Upper lobe of right lung (tissue), 1 donor: Measurements from ENCODE around the gene ITSN1. TPM values are rescaled to one million over a fixed set of nuclear protein-coding genes. Genes with fewer than 3 reads are reported as not detected.

Source experiments
- ATAC-seq: fragments of 200-7000 bp; cut with Tn5 transposase; one replicate; pipeline ENCODE4 v1.9.1; 2020; ENCODE audit warnings: mild to moderate bottlenecking, moderate library complexity
- DNase-seq: peaks from one replicate; pipeline ENCODE4 v3.0.0-alpha.2; 2020
- H3K27ac ChIP-seq: fragments of 200-600 bp; one replicate; pipeline ENCODE4 v1.8.0; 2022
- H3K27me3 ChIP-seq: fragments of 200-600 bp; one replicate; pipeline ENCODE4 v1.8.0; 2022; ENCODE audit warnings: mild to moderate bottlenecking
- H3K36me3 ChIP-seq: fragments of 200-600 bp; one replicate; pipeline ENCODE4 v1.8.0; 2022
- H3K4me1 ChIP-seq: fragments of 200-600 bp; one replicate; pipeline ENCODE4 v1.8.0; 2022
- H3K4me3 ChIP-seq: fragments of 200-600 bp; one replicate; pipeline ENCODE4 v1.8.0; 2022; ENCODE audit warnings: mild to moderate bottlenecking
- H3K9me3 ChIP-seq: fragments of 200-600 bp; one replicate; pipeline ENCODE4 v1.8.0; 2022
- CTCF ChIP-seq: fragments of 200-600 bp; IDR thresholded peaks from one replicate; pipeline ENCODE4 v1.8.0; 2022; ENCODE audit warnings: antibody characterized with exemption
- intact Hi-C: fragments of 100-400 bp; cut with DNase I; formaldehyde crosslinking; loops from one replicate; pipeline ENCODE4 v1.11.0; 2022
- total RNA-seq: library from RNA; stranded (reverse); fragmentation: NEBNext Ultra II Directional; extraction: Animal tissue kit (Norgen Biotek cat#: 25700); gene quantifications from one replicate; pipeline ENCODE4 v1.2.1, GENCODE V29; 2021
- donor health status: DM: no; HTN: yes; CAD: no; lungs with severe emphysema.

Gene ITSN1
- total RNA-seq, 1 donor from 2014 or later = 32.0 TPM

GRCh38 chr21:33734291-33734690 lies 92.0 kb downstream of the ITSN1 start:
- DNase-seq (no peak), ATAC-seq (no peak)
- H3K36me3 ChIP-seq = peaks cover 10% of the 10 kb centered on the region
- no peak for TF ChIP-seq CTCF
- no peaks in the 10 kb centered on the region for H3K4me1 ChIP-seq
- no peaks in the 10 kb centered on the region for H3K27me3 ChIP-seq
- H3K4me3 ChIP-seq = no peak overlapping the region
- no peak overlapping the region for H3K27ac ChIP-seq
- intact Hi-C loops = no loop called here
- H3K9me3 ChIP-seq = no peaks in the 10 kb centered on the region

- Histone ChIP-seq H3K36me3 (peaks cover 10% of the 10 kb centered on the region), H3K4me1 (no peaks in the 10 kb centered on the region), H3K9me3 (no peaks in the 10 kb centered on the region), H3K27ac (no peak overlapping the region), H3K27me3 (no peaks in the 10 kb centered on the region), H3K4me3 (no peak overlapping the region)
- ATAC-seq = no peak
- no peak for TF ChIP-seq CTCF
- no peak for DNase-seq
- intact Hi-C loops = no loop called here
These were observed 92.5 kb downstream of the ITSN1 start for GRCh38 chr21:33734818-33735217.

- H3K9me3 ChIP-seq = no peaks in the 10 kb centered on the region
- H3K36me3 ChIP-seq = peaks cover 10% of the 10 kb centered on the region
- no peak overlapping the region for H3K4me3 ChIP-seq
- DNase-seq = no peak
- no peaks in the 10 kb centered on the region for H3K4me1 ChIP-seq
- no peak for ATAC-seq
- no peak overlapping the region for H3K27ac ChIP-seq
- no peaks in the 10 kb centered on the region for H3K27me3 ChIP-seq
- intact Hi-C loops = no loop called here
- no peak for TF ChIP-seq CTCF
These were observed 94.3 kb downstream of the ITSN1 start for GRCh38 chr21:33736569-33736968.

- no peaks in the 10 kb centered on the region for H3K4me1 ChIP-seq
- no peaks in the 10 kb centered on the region for H3K27me3 ChIP-seq
- no peaks in the 10 kb centered on the region for H3K9me3 ChIP-seq
- intact Hi-C loops = no loop called here
- no peak overlapping the region for H3K27ac ChIP-seq
- DNase-seq = no peak
- no peak for ATAC-seq
- no peak for TF ChIP-seq CTCF
- H3K4me3 ChIP-seq = no peak overlapping the region
- peaks cover 10% of the 10 kb centered on the region for H3K36me3 ChIP-seq
These were observed 97.4 kb downstream of the ITSN1 start for GRCh38 chr21:33739701-33740100.

- DNase-seq (no peak), ATAC-seq (no peak)
- intact Hi-C loops = no loop called here
- Histone ChIP-seq H3K27ac (no peak overlapping the region), H3K27me3 (no peaks in the 10 kb centered on the region), H3K9me3 (peaks cover 6% of the 10 kb centered on the region), H3K4me3 (no peak overlapping the region), H3K4me1 (no peaks in the 10 kb centered on the region), H3K36me3 (no peaks in the 10 kb centered on the region)
- no peak for TF ChIP-seq CTCF
These were observed 105.1 kb downstream of the ITSN1 start for GRCh38 chr21:33747420-33747819.

- no peaks in the 10 kb centered on the region for H3K36me3 ChIP-seq
- intact Hi-C loops = no loop called here
- DNase-seq = no peak
- H3K27ac ChIP-seq = no peak overlapping the region
- no peak for ATAC-seq
- H3K27me3 ChIP-seq = no peaks in the 10 kb centered on the region
- H3K4me1 ChIP-seq = no peaks in the 10 kb centered on the region
- no peak overlapping the region for H3K4me3 ChIP-seq
- no peak for TF ChIP-seq CTCF
- H3K9me3 ChIP-seq = peaks cover 6% of the 10 kb centered on the region
These were observed 106.6 kb downstream of the ITSN1 start for GRCh38 chr21:33748903-33749302.
